ENCODE measurements around the gene CYBA.

The CYBA gene

DNA sequence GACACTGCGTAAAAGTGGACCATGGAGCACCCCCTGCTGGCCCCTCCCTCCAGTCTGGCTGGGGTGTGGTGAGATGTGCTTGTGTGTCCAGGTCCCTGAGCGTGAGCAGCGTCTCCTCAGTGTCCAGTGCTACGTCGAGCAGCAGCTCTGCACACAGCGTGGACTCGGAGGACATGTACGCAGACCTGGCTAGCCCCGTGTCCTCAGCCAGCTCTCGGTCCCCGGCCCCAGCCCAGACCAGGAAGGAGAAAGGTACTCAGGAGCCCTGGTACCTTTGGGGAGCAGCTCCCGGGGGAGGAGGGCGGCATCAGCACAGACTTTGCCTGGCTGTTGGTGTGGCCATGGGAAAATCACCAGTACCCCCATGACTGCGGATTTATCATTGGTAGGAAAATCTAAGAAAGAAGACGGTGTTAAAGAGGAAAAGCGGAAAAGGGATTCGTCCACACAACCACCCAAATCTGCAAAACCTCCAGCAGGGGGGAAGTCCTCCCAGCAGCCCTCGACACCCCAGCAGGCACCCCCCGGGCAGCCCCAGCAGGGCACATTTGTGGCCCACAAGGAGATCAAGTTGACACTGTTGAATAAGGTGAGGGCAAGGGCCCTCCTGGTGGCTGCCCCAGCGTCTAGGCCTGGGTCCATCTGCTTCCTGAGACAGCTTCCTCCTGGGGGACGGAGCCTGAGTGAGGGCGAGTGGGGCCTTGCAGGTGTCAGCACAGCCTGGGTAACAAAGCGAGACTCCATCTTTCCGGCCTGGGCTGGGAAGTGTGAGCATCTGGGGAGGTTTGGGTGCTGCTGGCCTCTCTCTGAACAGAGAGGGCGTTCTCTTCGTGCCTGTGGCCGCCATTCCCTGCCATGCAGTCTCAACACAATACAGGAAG, 23.1 kb downstream of the CYBA start:
- DNase-seq, result no peak

DNA sequence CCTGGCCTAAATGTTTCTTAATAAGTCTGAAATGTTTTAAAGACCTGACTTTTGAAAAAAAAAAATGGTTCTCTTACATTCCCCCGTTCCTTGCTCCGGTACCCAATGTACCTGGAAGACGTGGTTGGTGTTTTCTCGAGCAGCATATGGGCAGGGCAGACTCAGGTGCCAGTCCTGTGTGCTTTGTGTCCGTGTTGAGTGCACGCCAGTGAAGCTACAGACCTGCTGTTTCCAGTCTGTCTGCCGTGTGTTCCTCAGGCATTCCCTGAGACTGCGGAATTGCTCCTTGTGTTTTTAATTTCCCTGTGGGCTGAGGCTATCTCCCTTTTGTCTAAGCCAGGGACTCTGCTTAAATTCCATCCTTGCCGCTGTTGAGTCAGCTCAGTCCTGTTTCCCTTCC, 24.2 kb downstream of the CYBA start:
- no peak for DNase-seq

- no peak for DNase-seq
These were observed 25.8 kb downstream of the CYBA start for GRCh38 chr16:88624977-88625576.

DNA sequence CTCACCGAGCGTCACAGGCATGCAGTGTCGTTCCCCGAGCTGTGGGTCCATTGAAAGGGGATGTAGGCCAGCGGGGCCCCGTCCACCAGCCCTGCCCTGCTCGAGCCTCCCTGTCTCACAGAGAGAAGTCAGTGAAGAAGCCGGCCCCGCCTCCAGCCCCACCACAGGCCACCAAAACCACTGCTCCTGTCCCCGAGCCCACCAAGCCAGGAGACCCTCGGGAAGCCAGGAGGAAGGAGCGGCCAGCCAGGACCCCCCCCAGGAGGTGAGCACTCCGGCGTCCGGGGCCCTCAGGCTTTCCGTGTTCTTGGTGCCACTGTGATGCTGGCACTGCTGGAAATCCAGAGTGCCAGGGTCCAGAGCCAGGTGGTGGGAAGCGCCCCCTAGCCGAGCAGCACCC, 26.4 kb downstream of the CYBA start:
- DNase-seq, result no peak

DNA sequence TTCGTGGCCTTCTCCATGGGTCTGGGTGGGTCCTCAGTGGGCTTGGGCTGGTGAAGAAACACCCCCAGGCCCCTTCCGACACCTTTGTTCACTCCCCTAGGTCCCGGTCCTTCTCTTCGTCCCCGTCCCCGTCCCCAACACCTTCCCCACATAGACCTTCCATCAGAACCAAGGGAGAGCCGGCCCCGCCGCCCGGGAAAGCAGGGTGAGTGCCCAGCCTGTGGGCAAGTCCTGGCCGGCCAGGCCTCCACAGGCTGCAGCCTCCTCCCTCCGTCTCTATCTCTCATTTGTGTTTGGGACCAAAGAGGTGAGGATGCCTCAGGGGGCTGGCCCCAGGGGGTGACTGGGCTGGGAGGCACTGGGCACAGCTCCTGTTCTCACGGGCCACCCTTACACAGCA, 27.0 kb downstream of the CYBA start:
- DNase-seq, result no peak

GRCh38 chr16:88622866-88623265, 28.0 kb downstream of the CYBA start:
- DNase-seq, result no peak

GRCh38 chr16:88622125-88622524, 28.7 kb downstream of the CYBA start:
- no peak for DNase-seq

GRCh38 chr16:88619859-88620815, 30.7 kb downstream of the CYBA start:
- DNase-seq, result peak; percentile 77

- no peak for DNase-seq
These were observed 31.7 kb downstream of the CYBA start for GRCh38 chr16:88618956-88619667.

DNA sequence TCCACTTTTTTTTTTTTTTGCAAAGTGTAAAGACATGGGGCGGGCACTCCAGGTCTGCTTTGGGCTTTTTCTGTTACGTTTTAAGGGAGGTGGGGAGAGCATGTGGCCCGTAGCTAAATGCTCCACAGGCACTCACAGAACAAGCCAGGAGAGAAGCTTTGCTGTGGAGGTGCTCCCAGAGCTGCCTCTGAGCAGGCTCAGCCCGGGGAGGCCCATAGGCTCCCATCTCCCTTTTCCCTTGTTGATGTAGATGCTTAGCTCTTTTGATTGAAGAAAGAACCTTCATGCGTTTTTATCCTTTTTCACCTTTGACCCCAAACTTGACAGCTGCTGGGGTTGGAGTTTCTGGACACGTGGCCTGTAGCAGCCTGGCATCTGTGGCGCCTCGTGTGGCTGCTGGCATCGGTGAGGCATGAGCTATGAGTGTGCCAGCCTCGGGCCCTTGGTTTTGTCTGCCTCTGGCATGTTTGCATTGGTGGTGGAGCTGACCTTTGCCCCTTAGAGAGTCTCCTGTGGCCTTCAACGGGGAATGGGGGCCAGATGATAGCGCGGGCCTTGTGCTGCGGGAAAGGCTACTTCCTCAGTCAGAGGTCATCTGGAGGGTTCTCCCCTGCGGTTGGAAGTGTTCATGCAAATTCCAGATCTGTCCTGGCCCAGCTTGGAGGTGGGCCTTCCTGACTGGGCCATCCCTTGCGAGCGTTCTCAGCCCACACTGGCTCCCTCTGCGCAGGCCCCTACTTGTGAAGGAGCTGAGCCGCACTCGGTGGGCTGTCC, 32.5 kb downstream of the CYBA start:
- DNase-seq, result no peak

DNA sequence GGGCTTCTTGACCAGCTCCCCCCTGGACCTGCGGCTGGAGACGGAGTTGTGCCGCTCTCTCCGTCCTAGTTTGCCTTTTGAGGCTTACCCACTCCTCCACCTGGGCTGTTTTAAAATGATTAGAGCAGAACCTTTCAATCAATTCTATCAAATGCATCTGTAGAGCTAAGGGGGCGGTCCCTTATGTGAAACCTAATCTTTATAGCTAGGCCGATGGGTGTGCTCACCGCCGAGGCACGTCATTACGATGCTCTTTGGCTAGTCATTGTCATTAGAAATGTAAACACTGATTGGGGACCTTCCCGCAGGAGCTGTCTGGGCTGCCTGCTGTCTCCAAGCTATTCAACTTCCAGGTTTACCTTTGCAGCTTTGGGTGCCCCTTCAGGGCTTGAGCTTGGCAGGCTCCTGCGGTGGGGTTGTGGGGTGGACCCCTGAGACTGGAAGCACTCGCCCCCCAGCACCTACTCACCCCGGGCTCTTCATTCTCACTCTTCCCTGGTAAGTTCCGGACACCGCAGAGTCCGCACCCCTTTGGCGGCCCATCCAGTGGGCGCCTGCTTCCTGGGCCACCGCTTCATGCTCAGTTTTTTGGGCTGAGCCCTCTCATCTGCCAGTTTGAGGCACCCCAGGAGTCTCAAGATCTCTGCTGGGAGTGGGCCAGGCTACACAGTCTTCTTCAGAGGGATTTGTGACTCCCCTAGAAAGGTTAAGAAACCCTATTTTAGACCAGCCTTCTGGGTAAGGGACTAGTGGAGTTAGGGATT, 33.4 kb downstream of the CYBA start:
- no peak for DNase-seq

- DNase-seq, result no peak
These were observed 34.1 kb downstream of the CYBA start for GRCh38 chr16:88616736-88617135.

DNA sequence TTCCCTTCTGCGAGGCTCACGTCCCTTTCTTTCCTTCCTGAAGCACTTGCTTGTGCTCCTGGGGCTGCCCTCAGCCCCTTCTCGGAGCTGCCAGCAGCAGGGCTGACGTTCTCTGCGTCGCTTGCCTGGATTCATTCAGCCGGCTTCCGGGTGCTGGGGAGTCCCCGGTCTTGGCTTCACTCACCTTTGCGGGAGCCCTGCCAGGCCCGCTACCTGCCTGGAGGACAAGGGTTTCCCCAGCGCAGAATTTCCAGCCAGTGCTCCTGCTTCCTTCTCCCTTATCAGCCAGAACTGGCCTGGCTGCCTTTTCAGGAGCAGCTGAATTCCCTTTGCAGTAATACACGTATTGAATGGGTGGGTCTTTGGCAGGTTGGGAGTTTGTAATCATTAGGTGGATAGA, 34.5 kb downstream of the CYBA start:
- no peak for DNase-seq

GRCh38 chr16:88614818-88615580, 35.9 kb downstream of the CYBA start:
- DNase-seq, result no peak

GRCh38 chr16:88613911-88614817, 36.7 kb downstream of the CYBA start:
- no peak for DNase-seq

DNA sequence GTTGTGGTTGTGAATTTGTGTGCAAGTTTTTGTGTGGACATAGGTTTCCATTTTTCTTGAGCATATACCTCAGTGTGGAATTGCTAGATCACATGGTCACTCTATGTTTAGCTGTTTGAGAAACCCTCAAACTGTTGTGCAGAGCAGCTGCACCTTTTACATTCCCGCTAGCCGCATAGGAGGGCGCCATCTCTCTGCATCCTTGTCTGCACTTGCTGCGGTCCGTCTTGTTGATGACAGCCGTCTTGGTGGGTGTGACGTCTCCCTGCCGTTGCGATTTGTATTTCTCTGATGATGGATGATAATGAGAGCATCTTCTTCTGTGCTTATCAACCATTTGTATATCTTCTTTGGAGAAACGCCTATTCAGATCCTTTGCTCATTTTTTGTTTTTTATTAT, 37.6 kb downstream of the CYBA start:
- DNase-seq, result no peak

GRCh38 chr16:88610909-88611812, 39.7 kb downstream of the CYBA start:
- no peak for DNase-seq

- DNase-seq, result no peak
These were observed 40.8 kb downstream of the CYBA start for GRCh38 chr16:88610080-88610479.
